Measurements from ENCODE around the gene FRMD4A.
"Not testable (repeated sequence)": the region's sequence is repeated elsewhere in the genome, so short reads cannot be mapped to it uniquely, and the experiment has no call there.

The FRMD4A gene

DNA sequence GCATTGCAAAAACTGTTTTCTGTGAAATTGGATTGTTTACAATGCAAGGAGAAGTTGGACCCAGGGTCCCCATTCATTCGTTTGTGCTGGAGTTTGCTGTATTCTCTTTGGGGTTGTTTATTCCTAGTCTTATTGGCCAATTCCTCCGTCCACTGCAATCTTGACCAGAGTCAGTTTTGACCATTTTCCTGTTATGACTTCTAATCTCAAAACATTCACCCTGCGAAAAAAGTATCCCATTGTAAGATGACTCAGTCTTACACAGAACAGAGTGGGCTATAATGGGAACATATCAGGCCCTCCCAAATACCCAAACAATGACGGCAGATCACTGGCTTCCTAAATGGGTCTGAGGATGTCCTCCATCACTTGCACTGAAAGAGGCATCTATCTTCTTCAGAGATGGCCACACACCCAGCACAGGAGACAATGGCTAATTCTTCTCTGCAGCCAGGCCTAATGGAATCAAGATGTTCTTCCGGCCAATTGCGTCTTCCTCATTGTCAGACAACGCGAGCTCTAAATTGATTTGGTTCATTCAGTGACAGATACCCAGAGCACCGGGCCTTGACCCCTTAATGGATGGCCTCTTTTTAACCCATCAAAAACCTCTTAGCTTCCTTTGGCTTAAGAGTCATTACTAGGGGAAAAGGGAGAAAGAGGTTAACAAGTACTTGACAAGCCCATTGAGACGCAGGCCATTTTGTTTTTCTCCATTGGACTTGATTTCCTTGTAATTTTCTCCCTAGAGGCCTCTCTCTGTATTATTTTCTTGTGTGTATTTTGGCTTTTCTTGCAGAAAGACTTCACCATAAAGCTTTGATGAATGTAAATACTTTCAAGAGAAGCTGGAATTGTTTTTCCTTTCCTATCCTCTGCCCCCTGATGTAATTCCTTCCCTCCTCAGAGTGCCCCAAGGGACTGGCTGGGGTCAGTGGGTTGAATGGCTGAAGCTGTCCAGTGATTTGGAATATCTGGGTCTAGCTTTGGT lies 614.3 kb downstream of the FRMD4A start:
- peak overlapping the region in 1 of 21 experiments; percentile 10 for H3K27ac ChIP-seq
- no peak overlapping the region for H3K4me3 ChIP-seq

DNA sequence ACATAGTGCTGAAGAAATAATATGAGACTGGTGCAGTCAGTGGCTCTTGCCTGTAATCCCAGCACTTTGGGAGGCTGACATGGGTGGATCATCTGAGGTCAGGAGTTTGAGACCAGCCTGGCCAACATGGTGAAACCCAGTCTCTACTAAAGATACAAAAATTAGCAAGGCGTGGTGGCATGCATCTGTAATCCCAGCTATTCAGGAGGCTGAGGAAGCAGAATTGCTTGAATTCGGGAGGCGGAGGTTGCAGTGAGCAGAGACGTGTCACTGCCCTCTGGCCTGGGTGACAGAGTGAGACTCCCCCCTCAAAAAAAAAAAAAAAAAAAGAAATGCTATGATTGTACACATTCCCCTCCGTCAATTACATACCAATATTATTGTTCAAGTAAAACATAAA lies 615.1 kb downstream of the FRMD4A start:
- not testable (repeated sequence) for H3K4me3 ChIP-seq
- H3K27ac ChIP-seq = peak overlapping the region in 1 of 21 experiments; percentile 15

DNA sequence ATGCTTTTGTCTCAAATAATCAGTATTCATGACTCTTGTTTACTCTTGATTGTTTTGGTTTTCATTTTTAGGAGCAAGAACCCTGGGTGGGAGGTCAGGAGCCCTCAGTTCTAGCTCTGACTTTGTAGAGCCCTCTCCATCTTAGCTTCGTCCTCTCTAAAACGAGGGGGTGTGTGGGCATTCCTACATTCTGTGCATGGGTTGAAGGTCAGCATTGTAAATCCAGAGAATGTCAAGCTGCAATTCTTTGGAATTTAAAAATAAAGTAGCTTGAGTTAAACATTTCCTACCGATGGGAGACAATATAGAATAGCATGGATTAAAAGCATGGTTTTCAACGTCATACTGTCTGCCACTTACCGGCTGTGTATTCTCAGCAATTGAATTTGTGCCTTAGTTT lies 615.6 kb downstream of the FRMD4A start:
- no peak overlapping the region for H3K4me3 ChIP-seq
- H3K27ac ChIP-seq = peak overlapping the region in 1 of 21 experiments; percentile 15

DNA sequence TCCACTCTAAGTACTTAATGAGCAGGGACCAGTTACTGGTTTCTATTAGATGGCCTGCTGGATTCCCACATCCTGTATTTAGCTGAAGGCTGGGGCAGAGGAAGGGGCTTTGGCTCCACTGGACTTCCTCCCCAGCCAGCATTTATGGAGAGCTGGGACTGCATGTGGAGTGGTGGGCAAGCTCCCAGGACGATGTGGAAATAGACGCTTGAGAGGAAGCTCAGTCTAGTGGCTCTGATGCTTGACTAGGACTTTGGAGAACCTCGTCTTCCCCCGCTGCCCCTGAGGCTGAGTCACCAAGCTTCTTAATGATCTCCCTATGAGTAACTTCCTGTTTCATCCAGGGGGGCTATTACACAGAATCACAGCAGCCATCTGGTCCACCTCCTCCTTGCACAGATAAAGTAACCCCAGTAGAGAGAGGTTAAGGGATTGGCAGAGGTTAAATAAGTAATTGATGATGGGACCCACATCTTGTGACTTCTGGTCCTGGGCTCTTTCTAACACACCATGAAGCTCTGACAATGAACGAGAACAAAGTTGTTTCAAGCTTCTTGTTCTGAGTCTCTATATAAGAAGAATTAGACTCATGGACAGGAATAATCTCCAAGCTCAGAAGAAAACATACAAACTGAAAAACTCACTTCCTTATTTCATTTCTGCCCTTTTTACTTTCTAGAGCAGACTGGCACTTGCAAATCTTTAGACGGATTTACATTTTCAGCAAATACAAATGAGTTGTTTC lies 617.7 kb downstream of the FRMD4A start:
- Histone ChIP-seq H3K27ac (peak overlapping the region in 14 of 21 experiments; percentile 8 to 78 (median 59)), H3K4me3 (no peak overlapping the region)

DNA sequence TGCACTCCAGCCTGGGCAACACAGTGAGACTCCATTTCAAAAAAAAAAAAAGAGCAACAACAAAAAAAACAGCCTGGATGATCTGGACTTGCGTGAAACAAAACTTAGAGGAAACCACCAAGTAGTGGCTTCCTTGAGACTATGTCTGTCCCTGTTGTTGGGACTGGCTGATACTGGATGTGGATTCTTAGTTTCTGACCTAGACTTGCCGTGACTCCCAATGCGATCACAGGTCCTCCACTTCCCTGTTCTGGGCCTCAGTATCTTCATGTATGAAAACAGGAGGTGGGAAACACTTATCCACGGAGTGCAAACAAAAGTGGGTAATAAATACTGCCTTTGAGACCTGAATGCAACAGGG lies 618.3 kb downstream of the FRMD4A start:
- H3K4me3 ChIP-seq = no peak overlapping the region
- peak overlapping the region in 14 of 21 experiments; percentile 7 to 74 (median 59) for H3K27ac ChIP-seq

DNA sequence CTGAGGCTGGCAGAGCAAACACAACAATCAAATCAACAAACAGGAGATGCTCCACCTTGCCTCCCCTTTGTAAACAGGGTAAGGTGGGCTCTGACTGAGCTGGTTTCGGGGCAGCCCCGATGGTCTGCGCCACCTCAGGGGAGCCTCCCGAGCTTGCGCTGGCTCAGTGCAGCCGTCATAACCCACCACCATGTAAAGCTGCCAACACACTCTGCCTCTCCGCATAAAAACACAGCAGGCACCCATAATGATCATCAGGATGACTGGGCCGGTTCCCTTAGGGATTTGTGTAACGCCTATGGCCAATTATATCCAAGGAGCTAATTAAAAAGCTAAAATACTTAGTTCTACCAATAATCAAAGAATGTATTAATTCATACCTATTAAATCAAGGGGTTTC lies 619.4 kb downstream of the FRMD4A start:
- Histone ChIP-seq H3K27ac (peak overlapping the region in 3 of 21 experiments; percentile 25 to 74 (median 63)), H3K4me3 (no peak overlapping the region)

DNA sequence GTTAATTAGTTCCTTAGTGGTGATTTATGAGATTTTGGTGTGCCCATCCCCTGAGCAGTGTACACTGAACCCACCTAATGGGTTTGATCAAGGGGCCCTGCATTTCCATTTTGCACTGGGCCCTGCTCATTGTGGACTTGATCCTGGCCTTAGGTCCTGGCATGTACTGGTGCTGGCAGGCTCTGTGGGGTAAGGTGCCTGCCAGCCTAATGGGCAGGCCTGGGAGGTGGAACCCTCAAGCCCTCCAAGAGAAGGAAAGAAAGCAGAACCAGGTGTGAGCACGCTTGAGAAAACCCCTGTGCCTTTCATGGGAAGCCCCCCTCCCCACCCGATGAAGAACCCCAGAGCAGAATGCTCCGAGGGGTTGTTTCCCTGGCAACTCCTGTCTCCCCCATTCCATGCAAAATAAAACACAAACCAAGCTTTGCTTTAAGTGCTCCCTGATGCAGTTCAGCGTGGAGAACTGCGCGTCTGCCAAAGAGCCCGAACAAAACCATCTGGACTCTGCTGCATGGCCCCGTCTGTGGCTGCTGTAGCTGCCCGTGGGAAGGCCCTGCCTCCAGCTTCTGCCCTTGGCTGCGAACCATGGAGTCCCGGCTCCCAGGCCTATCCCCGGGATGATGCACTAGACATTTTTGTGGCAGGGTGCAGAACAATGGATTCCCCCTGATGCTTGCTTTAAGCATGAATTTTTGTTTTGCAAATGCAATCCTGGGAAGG lies 620.6 kb downstream of the FRMD4A start:
- H3K4me3 ChIP-seq = no peak overlapping the region
- H3K27ac ChIP-seq = peak overlapping the region in 1 of 21 experiments; percentile 8

DNA sequence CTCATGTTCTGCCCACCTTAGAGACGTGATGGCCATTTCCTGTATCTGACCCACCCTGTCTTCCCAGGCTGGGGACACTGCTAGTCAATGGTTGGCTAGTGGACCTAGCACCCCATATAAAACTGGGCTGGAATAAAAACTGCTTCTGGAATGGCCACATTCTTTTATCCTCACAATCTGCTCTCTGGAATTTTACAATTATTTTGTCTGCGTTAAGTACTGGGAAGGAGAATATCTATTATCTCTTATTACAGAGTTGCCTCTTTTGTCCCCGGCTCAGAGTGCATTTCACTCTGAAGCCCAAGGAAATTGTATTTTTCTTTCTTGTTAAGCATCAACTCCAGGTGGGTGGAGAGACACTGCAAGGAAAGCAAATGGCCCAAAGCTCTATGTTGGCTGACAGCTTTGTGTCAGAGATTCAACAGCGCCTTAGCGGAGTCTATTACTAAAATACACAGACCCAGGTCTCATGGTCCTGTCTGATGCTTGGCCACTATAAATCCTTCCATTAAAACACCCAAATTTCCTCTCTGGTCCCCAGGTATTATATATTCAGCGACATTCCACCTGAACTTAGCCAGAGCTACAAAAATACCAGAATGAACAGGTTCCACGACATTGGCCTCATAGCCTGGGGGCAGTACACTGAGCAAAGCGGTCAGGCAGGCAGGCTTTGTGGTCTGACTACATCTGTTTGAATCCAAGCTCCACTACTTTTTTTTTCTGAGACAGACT lies 622.3 kb downstream of the FRMD4A start:
- Histone ChIP-seq H3K4me3 (peak overlapping the region in 4 of 7 experiments; percentile 40 to 55 (median 46)), H3K27ac (peak overlapping the region in 17 of 21 experiments; percentile 29 to 84 (median 73))

DNA sequence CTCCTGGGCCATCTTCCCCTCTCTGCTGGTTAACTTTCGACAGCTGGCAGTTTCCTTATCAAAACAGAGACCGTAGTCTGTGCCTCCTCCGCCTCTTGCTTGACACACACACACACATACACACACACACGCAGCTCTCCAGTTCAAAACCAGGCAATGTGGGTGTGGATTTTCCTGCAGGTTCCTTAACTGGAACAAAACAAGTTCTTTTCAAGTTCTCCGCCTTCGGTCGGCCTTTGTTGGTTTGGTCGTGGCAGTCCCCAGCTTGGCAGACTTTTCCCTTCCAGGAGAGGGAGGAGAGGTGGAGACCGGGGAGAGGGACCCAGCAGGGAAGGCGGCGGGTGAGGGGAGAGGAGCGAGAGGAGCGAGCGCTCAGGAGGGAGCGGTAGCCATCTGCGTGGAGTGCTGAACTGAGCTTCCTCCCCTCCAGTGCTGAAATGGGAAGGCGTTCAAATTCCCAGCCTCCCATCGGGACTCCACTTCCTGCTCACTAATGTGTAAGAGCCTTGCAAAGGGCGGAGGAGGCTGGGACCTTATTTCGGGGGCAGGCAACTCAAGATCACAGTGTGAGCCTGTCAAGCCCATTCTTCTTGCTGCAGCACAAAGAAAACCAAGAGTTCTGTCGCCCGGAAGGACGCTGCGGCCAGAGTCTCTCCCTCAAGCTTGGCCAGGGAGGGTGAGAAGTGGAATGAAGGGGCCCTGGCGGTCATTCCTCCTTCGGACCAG lies 623.4 kb downstream of the FRMD4A start:
- Histone ChIP-seq H3K4me3 (peak overlapping the region; percentile 14 to 55 (median 41)), H3K27ac (peak overlapping the region in 20 of 21 experiments; percentile 29 to 84 (median 70))

DNA sequence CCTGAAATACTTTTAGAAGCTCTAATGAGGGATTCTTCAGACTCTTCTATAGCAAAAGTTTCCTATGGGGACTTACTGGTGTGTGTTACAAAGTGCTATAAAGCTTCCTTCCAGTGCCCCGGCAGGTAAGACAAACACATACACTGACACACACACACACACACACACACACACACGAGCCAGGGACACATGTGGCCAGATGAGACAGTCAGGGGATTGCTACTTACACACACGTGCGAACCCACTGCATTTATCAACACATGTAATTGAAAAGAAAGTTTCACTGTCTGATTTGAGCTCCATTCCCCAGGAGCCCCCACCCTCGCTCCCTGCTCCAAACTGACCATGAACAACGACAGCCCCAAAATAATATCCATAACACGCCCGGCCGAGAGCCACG lies 624.1 kb downstream of the FRMD4A start:
- H3K27ac ChIP-seq = peak overlapping the region in 19 of 21 experiments; percentile 18 to 84 (median 72)
- H3K4me3 ChIP-seq = peak overlapping the region; percentile 14 to 55 (median 41)

DNA sequence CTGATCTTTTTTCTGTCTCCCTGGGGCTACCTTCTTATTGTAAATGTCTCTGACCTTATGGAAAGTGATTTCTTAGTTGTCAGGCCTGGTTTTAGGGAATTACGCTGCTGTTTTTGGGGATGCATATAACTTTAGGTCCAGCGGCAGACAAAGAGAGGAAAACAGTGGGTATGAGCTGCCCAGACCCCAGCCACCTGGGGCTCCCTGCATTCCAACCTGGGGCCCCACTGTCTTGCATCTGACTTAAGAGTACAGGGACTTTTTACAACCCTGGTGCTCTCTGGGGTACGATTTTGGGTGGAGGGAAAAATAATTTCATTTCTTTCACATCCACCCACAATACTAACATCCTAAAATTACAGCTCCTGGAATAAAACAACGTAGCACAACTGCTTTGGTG lies 624.5 kb downstream of the FRMD4A start:
- peak overlapping the region in 14 of 21 experiments; percentile 1 to 84 (median 70) for H3K27ac ChIP-seq
- peak overlapping the region; percentile 14 to 55 (median 41) for H3K4me3 ChIP-seq

DNA sequence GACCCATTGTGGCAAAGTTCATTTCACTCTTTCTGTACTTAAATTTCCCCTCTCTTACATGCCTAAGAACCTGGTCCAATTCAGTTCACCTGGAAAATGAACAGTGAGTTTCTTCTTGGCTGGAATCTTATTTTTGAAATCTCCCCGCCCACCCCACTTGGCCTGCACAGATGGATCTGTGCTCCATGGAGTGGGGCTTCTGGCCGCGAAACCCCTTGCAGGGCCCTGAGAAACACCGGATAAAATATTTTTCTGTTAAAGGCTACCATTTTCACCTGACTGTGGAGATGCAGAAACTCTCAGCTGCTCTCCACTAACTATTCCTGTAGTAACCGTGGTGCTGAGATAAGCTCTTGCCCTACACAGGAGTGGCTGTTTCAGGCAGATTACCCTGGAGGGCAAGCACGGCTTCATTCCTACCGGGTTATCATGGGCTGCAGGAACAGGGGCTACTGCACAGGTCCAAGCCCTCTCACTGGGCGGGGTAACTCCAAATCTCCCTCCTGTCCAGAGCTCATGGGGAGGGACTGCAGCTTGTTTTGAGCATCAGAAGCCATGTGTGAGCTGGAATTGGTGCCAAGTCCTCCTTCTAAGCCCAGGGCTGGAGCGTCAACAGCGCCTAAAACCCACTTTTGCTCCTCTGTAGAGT lies 625.1 kb downstream of the FRMD4A start:
- H3K27ac ChIP-seq = peak overlapping the region in 7 of 21 experiments; percentile 3 to 84 (median 76)
- H3K4me3 ChIP-seq = peak overlapping the region; percentile 14 to 55 (median 41)

DNA sequence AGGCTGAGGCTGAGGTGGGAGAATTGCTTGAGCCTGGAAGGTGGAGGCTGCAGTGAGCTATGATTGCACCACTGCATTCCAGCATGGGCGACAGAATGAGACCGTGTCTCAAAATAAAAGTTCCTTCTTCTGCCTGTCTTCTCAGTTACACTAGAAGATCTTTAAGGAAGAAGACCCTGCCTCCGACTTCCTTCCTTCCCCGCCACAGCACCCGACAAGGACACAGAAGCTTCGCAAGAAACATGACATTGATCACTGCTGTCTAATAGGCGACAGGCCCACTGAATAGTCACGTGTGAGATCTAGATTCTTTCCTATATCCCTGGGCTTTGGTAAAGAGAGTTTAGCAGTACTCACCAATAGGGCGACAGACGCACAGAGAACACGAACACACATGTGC lies 625.8 kb downstream of the FRMD4A start:
- H3K4me3 ChIP-seq = peak overlapping the region in 3 of 7 experiments; percentile 41 to 55 (median 51)
- peak overlapping the region in 1 of 21 experiments; percentile 76 for H3K27ac ChIP-seq

DNA sequence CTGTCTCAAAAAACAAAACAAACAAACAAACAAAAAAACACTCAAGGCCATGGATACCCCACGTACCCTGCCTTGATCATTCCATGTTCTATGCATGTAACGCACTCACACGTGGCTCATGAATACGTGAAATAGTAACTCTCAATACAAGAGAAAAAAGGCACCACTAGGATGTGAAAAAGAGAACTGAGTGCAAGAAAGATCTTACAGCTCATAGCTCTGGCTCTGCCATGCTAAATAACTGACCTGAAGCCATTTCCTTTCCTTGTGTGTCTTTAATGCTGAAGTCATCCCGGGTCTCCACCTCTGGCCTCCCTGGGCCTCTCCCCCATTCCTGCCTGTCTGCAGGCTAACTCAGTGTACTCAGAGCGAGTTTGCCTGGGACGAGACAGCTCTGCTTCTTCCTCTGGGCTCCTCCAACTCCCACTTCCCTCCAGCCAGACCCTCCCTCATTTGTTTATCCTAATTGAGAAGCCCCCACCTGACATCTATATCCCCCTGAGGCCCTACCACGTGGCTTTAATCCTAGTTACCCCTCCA lies 626.7 kb downstream of the FRMD4A start:
- Histone ChIP-seq H3K4me3 (no peak overlapping the region), H3K27ac (peak overlapping the region in 5 of 21 experiments; percentile 2 to 42 (median 4))

DNA sequence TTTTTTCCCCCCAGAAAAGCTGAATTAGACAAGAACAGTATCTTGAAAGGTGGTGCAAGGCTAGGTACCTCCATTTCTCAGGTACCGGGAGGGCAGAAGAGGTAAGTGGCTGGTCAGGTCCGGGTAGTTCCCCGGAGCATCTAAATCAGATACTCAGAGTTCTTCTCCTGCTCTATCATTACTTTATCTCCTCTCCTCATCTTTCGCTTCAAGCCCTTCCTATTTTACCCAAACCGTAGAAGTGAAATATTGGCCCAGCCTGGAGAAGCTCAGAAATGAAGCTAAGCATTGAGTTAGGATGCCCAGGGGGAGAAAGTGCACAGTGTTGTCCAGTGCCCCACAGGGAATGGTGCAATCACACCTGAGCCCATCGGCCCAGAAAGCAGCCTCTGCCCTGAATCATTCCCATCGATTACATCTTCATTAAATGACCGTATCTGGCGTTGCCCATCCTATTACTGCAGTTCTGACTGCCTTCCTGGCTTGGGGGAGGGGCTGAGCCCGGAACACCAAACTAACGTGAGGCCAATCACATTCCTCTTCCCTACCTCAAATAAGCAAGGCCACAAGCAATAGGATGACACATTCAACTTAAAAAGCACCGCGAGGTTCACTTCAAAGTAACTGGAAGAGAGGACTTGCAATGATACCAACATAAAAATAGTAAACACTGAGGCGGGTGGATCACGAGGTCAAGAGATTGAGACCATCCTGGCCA lies 627.5 kb downstream of the FRMD4A start:
- Histone ChIP-seq H3K4me3 (no peak overlapping the region), H3K27ac (no peak overlapping the region)

DNA sequence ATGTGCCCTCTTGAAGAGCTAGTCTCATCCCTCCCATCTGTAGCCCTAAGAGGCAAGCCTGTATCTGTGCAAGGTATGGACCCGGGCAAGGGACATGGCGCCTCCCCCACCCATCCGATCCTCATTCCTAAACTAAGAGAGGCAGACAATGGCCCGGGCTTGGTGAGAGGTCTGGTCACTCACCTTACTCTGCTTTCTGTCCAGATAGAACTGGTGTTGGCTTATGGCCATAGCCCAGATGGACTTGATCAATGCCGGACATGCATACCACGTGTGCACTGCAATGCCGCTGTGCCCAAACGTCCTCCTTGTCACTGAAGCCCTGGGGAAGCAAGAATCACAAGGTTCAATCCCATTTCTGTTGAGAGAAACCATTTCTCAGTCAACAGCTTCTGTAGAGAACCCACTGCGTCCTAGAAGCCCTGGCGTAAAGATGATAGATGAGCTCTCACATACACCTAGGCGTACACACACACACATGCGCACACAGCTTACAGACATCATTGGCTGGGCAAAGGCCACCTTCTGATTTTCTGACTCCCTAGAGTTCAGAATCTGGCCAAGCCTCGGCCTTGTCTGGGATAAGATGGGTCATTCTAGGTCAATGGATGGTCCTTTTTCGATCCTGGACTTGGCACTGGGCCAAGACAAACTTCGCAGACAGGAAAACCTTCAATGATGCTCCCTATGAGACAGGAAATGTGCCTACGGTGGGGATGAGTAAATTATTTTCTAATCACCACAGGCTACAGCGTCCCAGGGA lies 629.4 kb downstream of the FRMD4A start:
- H3K27ac ChIP-seq = no peak overlapping the region

More for the DNA sequence above, 629.4 kb downstream of the FRMD4A start:
- no peak overlapping the region for H3K4me3 ChIP-seq

Data from skin epidermis (tissue), 12 donors.